OCI-LY7 (cell line): ENCODE results near the gene TIMM13.
"Not testable (repeated sequence)": the region's sequence is repeated elsewhere in the genome, so short reads cannot be mapped to it uniquely, and the experiment has no call there.

ENCODE experiments used
- CTCF ChIP-seq: fragments of 200-600 bp; sonication (generic); conservative IDR thresholded peaks from 2 replicates; pipeline ENCODE4 v1.5.1; 2014; ENCODE audit warnings: mild to moderate bottlenecking, antibody characterized with exemption, low read length, moderate library complexity, mixed read lengths
- EZH2phosphoT487 ChIP-seq: fragments of 200-600 bp; sonication (generic); IDR thresholded peaks from 2 replicates; pipeline ENCODE4 v1.6.1; 2018; ENCODE audit warnings: low read depth, borderline replicate concordance, mild to moderate bottlenecking, mixed run types, antibody characterized with exemption, low read length, moderate library complexity, mixed read lengths

DNA sequence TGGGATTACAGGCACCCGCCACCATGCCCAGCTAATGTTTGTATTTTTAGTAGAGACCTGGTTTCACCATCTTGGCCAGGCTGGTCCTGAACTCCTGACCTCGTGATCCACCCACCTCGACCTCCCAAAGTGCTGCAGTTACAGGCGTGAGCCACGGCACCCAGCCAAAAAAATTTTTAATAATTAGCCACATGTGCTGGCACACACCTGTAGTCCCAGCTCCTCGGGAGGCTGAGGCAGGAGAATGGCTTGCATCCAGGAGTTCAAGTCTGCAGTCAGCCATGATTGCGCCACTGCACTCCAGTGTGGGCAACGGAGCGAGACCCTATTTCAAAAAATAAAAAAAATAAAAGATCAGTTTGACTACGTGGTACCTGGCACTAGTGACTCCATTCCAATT, 31.4 kb upstream of the TIMM13 start:
- not testable (repeated sequence) for TF ChIP-seq CTCF, EZH2phosphoT487
